ENCODE measurements around the gene DCHS1. TPM values are rescaled to one million over a fixed set of nuclear protein-coding genes. Genes with fewer than 3 reads are reported as not detected.

The DCHS1 gene
- total RNA-seq, 3 donors from 2014 or later: 7.2 to 18.0 (median 13.8) TPM

DNA sequence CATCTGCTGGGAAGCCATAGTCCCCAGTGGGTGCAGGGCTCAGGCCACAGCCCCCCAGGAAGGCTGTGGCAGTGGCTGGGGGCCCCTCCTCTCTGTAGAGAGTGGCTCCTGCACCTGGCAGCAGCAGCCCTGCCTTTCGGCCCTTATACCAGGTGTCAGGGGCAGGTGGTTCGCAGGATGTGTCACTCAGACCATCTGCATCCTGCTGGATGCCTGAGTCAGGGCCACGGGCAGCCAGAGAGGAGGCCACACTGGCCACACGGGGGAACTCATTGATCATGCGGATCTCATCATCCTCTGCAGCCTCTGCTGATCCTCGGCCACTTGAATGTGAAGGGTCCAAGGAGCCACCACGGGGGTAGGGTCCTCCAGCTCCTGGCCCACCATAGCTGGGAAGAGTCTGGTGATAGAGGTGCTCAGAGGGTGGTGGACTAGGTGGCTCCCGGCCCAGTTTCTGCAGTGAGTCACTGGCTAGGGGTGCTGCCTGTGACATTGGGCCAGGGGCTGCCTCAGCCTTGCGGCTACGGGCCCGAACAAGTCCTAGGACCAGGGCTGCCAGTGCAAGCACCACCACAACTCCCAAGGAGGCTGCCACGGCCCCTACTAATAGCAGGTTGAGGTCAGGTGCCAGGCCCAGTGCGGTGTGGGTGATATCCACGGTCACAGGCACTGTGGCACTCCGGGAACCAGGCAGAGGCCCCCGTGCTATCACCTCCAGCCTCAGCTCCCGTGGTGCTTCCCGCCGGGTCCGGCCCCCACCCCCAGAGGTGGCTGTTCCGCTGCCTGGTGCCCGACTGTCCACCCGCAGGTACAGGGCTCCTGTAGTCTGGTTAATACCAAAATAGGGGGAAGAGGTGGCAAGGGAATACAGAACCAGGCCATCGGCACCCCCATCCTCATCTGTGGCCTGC lies 33.1 kb downstream of the DCHS1 start:
- no peak overlapping the region for H3K27ac ChIP-seq
- DNase-seq (ENCODE audit: low spot score in 2 of 2): no peak
- H3K27me3 ChIP-seq: no peaks in the 10 kb centered on the region
- TF ChIP-seq CTCF (IDR thresholded peaks at IDR 0.05) (no peak), POLR2AphosphoS5 (IDR thresholded peaks at IDR 0.05) (no peak), POLR2A (IDR thresholded peaks at IDR 0.05) (no peak)
- H3K4me1 ChIP-seq: no peaks in the 10 kb centered on the region
- no peaks in the 10 kb centered on the region for H3K36me3 ChIP-seq
- intact Hi-C loops (cut with DNase I; ENCODE audit: low total_unique reads): no loop called here
- H3K9me3 ChIP-seq: no peaks in the 10 kb centered on the region
- H3K4me3 ChIP-seq: no peak overlapping the region

GRCh38 chr11:6621711-6622211 lies 33.8 kb downstream of the DCHS1 start:
- Histone ChIP-seq H3K27me3 (no peaks in the 10 kb centered on the region), H3K4me3 (no peak overlapping the region), H3K4me1 (no peaks in the 10 kb centered on the region), H3K9me3 (no peaks in the 10 kb centered on the region), H3K27ac (no peak overlapping the region), H3K36me3 (no peaks in the 10 kb centered on the region)
- intact Hi-C loops (cut with DNase I; ENCODE audit: low total_unique reads): no loop called here
- DNase-seq (ENCODE audit: low spot score in 2 of 2): no peak
- TF ChIP-seq POLR2AphosphoS5 (IDR thresholded peaks at IDR 0.05) (no peak), CTCF (IDR thresholded peaks at IDR 0.05) (no peak), POLR2A (IDR thresholded peaks at IDR 0.05) (no peak)

- no peak for TF ChIP-seq CTCF (IDR thresholded peaks at IDR 0.05)
- no peak for DNase-seq (ENCODE audit: low spot score in 2 of 2)
- H3K4me1 ChIP-seq: no peaks in the 10 kb centered on the region
- H3K36me3 ChIP-seq: no peaks in the 10 kb centered on the region
- H3K27me3 ChIP-seq: no peaks in the 10 kb centered on the region
- intact Hi-C loops (cut with DNase I; ENCODE audit: low total_unique reads): no loop called here
- H3K9me3 ChIP-seq: no peaks in the 10 kb centered on the region
- no peak overlapping the region for H3K4me3 ChIP-seq
- no peak overlapping the region for H3K27ac ChIP-seq
Observed at GRCh38 chr11:6620636-6621035, 35.0 kb downstream of the DCHS1 start.

GRCh38 chr11:6619004-6619745 lies 36.4 kb downstream of the DCHS1 start, which contains the start of gene TPP1:
Gene TPP1 (minus strand): TSS chr11:6619422. CDS start chr11:6619400, 22 bp downstream.
- H3K4me3 ChIP-seq: peak within 1 kb of the TSS; percentile 71 to 79 (median 78)
- no peaks in the 10 kb centered on the region for H3K36me3 ChIP-seq
- H3K9me3 ChIP-seq: no peaks in the 10 kb centered on the region
- TF ChIP-seq CTCF (IDR thresholded peaks at IDR 0.05) (no peak), POLR2A (IDR thresholded peaks at IDR 0.05) (peak; percentile 72), POLR2AphosphoS5 (IDR thresholded peaks at IDR 0.05) (peak; percentile 86 to 97 (median 87))
- H3K27ac ChIP-seq: peak within 1 kb of the TSS; percentile 89 to 91
- peak; percentile 89 to 94 for DNase-seq (ENCODE audit: low spot score in 2 of 2)
- H3K27me3 ChIP-seq: no peaks in the 10 kb centered on the region
- intact Hi-C loops (cut with DNase I; ENCODE audit: low total_unique reads): no loop called here
- no peaks in the 10 kb centered on the region for H3K4me1 ChIP-seq
